ENCODE measurements around the gene CD163L1. TPM values are rescaled to one million over a fixed set of nuclear protein-coding genes. Genes with fewer than 3 reads are reported as not detected.

CD163L1 gene
- total and polyA plus RNA-seq, 2 of the 8 experiments (the other 6 are each of a cell fraction or from before 2014, with no cell fraction given) = 0.11 to 0.22 TPM

DNA sequence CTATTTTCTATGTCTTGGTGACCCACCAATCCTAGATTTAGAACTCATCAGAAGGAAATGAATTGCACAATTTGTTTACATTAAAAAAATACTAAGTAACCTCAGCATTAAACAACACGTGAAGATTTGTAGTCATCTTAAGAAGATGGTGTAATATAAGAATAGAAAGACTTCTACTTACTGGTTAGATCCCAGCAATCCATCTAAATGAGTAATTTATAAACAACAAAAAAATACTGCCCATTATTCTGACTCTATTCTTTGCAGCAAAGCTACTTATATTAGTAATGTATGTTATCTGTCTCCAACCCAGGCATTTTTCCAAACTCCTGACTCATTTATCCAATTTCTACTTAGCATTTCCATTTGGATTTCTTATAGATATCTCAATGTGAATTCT lies 67.8 kb downstream of the CD163L1 start:
- Histone ChIP-seq H3K79me1 (ENCODE audit: low read depth, low read length) (no peaks in the 10 kb centered on the region), H2BK20ac (ENCODE audit: low read length) (no peak overlapping the region), H3K4me3 (ENCODE audit: extremely low read depth in 1 of 4, insufficient read depth in 2 of 4, low read depth in 3 of 4, low read length in 4 of 4) (no peak overlapping the region), H4K20me1 (replicated peaks in 1 of 2; ENCODE audit: control insufficient read depth in 1 of 2, insufficient read depth in 2 of 2, low read length in 2 of 2) (no peaks in the 10 kb centered on the region), H4K91ac (replicated peaks; ENCODE audit: insufficient read length, low read length) (no peak overlapping the region), H3K9me3 (ENCODE audit: insufficient read depth in 2 of 2, low read depth in 1 of 2, low read length in 1 of 2) (no peaks in the 10 kb centered on the region), H3K18ac (ENCODE audit: extremely low read depth, low read length) (no peak overlapping the region), H4K5ac (ENCODE audit: insufficient read length, low read depth, low read length) (no peak overlapping the region), H2BK5ac (ENCODE audit: low read depth, low read length) (no peak overlapping the region), H2BK12ac (ENCODE audit: low read depth, low read length) (no peak overlapping the region), H3K4me1 (replicated peaks in 1 of 4; ENCODE audit: control insufficient read depth in 3 of 4, insufficient read depth in 4 of 4, low read length in 3 of 4) (no peaks in the 10 kb centered on the region), H2AFZ (ENCODE audit: low read length) (no peak overlapping the region), H2BK15ac (ENCODE audit: low read length) (no peak overlapping the region), H3K27me3 (replicated peaks in 1 of 4; ENCODE audit: control insufficient read depth in 3 of 4, extremely low read depth in 1 of 4, insufficient read depth in 3 of 4, low read length in 3 of 4) (no peaks in the 10 kb centered on the region), H3K4ac (replicated peaks; ENCODE audit: insufficient read length, low read depth, low read length) (no peak overlapping the region), H3K23me2 (ENCODE audit: low read depth, low read length) (no peaks in the 10 kb centered on the region; the same call in 1 of the 2 replicates), H4K8ac (ENCODE audit: extremely low read depth, insufficient read depth, low read length) (no peak overlapping the region), H3K23ac (ENCODE audit: insufficient read length) (no peak overlapping the region), H2AK5ac (ENCODE audit: low read depth, low read length) (no peak overlapping the region), H3K56ac (replicated peaks; ENCODE audit: insufficient read length, low read depth, low read length) (no peak overlapping the region), H3K14ac (ENCODE audit: insufficient read length) (no peak overlapping the region), H3K27ac (ENCODE audit: low read depth, low read length) (no peak overlapping the region), H3K79me2 (ENCODE audit: control insufficient read depth in 1 of 2, insufficient read depth in 2 of 2, low read length in 2 of 2) (no peaks in the 10 kb centered on the region), H3K9ac (replicated peaks in 1 of 4; ENCODE audit: extremely low read depth in 1 of 4, low read depth in 3 of 4, low read length in 3 of 4) (no peak overlapping the region), H2BK120ac (replicated peaks; ENCODE audit: low read depth, low read length) (no peak overlapping the region), H3K4me2 (ENCODE audit: insufficient read depth in 1 of 2, low read depth in 2 of 2, low read length in 2 of 2) (no peak overlapping the region), H3K36me3 (ENCODE audit: control insufficient read depth in 2 of 4, insufficient read depth in 4 of 4, low read length in 3 of 4) (no peaks in the 10 kb centered on the region)
- WGBS, 2 experiments (ENCODE audit: extremely low coverage in 1 of 2, insufficient coverage in 1 of 2, insufficient read length in 1 of 2, insufficient replicate concordance in 2 of 2, low coverage in 1 of 2, low lambda C conversion rate in 2 of 2, missing lambda C conversion rate in 1 of 2) = 91% methylated on average over 1 of the region's 1 CpG; no CpG with 5 or more reads in 1 of the 2 experiments
- no peak for DNase-seq (ENCODE audit: low read depth in 1 of 2, low spot score in 2 of 2)
- FAIRE-seq = no peak
- ChIA-PET POLR2A (ENCODE audit: partially characterized antibody) (no interaction called here), CTCF (ENCODE audit: partially characterized antibody) (interaction anchor here (0.8 to 1.0 kb wide), 2 partner anchors 21 to 267 kb away, joined by 3 read pairs; no protein-coding TSS in a partner anchor)
- TF ChIP-seq TBP (IDR thresholded peaks at IDR 0.05; ENCODE audit: low read depth, low read length) = no peak
- no peak for TF ChIP-seq YY1 (IDR thresholded peaks at IDR 0.05; ENCODE audit: low read depth, low read length)
- no peak for TF ChIP-seq GABPA (IDR thresholded peaks at IDR 0.05; ENCODE audit: borderline replicate concordance, insufficient read depth, low read length)
- TF ChIP-seq TAF7 (optimal IDR thresholded peaks at IDR 0.05; ENCODE audit: borderline replicate concordance, low read depth, low read length) = no peak
- no peak for TF ChIP-seq SP2 (IDR thresholded peaks at IDR 0.05; ENCODE audit: low read length)
